HG03432 (cell line): ENCODE data around the gene PDC.

Source experiments
- ATAC-seq: cut with Tn5 transposase; IDR thresholded peaks from one replicate; pipeline ENCODE4 v1.9.1; 2021; ENCODE audit warnings: mild to moderate bottlenecking, moderate library complexity; ENCODE audit not compliant: unreplicated experiment

PDC gene

GRCh38 chr1:186461014-186461413 lies at the start of gene PDC:
Gene PDC, minus strand, starts transcription at chr1:186461114. Its CDS starts 11,655 bp downstream, at chr1:186449459.
- ATAC-seq, result no peak

DNA sequence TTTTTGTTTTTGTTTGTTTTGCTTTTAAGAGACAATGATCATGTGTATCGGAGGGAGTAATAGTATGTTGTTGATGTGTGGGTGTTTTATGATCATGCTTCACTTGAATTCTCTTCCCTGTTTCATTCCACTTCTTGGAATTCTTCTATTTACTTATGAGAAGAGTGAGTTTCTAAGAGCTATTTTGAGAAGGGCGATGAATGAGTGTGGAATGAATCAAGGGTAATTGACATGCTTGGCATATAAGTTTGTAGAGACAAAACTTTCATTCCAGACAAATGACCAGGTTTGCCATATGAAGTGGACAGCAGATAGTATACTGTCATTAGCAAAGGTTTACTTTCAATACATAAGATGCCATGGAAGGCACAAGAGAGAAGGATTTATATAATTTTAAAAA lies 42.3 kb upstream of the PDC start:
- ATAC-seq, result no peak

- peak; percentile 40 for ATAC-seq
Measured at GRCh38 chr1:186502087-186502486, 41.2 kb upstream of the PDC start.

DNA sequence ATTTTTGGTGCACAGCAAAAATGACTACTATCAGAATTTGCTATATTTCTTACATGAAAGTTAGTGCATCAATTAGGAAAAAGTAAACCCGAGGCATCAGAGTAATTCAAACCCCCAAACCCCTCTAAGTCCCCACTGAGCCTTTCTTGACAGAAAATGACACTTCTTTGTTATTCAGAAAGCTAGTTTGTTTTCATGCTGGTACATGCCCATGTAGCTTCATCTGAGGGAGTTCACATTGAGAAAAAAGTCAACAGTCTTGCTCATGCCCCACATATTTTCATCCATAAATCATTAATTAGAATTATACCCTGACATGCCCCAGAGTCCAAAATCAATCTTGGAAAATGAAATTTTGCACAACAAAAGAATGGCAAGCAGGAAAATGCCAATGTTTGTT lies 39.9 kb upstream of the PDC start:
- no peak for ATAC-seq

- ATAC-seq, result no peak
Measured at GRCh38 chr1:186499571-186499970, 38.7 kb upstream of the PDC start.

- no peak for ATAC-seq
Measured at GRCh38 chr1:186498695-186499389, 37.9 kb upstream of the PDC start.

- no peak for ATAC-seq
Measured at GRCh38 chr1:186498071-186498470, 37.2 kb upstream of the PDC start.

- peak; percentile 71 for ATAC-seq
Measured at GRCh38 chr1:186497651-186498050, 36.7 kb upstream of the PDC start.

DNA sequence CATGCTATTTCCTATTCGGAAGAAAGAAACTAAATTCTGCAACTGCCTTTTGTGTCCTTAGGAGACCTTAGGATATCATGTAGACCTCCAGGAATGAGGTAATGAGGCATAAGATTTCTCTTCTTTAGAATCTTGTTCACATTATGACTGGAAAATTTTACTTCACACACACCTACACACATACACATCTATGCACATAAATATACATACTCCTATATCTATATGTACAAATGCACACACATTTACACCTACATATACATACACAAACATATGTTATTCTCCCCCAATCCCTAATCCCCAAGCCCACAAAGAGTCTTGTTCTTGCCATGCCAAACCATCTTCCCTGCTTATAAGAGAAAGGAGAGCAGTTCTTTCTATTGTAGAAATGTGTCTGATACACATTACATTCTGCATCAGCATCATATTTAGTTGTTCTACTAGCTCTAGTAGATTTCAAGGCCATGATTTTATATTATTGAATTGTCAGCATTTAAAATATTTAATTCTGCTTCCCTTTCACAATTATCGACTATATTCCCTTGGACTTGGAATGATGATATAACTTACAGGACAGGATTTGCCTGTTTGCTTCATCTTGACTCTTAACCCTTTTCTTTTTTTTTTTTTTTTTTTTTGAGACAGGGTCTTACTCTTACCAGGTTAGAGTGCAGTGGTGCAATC lies 35.4 kb upstream of the PDC start:
- ATAC-seq, result no peak

DNA sequence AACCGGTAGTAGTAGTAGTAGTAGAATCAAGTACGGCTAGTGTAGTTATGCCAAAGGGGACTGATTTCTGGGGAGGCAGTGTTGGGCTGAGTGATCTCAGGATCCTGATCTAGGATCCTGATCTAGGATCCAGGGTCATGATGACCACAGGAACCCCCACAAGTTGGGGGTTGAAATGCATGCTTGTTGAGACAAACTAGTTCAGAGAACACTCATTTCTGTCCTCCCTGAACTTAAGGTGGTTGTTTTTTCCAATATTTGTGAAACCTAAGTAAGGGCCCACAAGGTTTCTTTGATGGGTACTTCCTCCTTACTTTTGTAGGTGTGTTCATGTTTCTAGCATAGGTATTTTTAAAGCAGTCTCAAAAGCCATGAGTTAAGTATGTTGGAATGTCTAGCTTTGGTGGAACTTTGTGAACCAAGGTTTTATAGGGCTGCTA lies 33.9 kb upstream of the PDC start:
- no peak for ATAC-seq

GRCh38 chr1:186492531-186493291 lies 31.8 kb upstream of the PDC start:
- no peak for ATAC-seq

DNA sequence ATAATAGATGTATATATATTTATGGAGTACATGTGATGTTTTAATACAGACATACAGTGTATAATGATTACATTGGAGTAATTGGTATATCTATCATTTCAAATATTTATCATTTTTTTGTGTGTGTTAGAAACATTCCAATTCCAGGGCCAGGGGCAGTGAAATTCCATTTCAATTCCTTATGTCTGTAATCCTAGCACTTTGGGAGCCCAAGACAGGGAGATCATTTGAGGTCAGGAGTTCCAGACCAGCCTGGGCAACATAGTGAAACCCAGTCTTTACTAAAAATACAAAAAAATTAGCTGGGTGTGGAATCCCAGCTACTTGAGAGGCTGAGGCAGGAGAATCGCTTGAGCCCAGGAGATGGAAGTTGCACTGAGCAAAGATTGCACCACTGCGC lies 30.4 kb upstream of the PDC start:
- ATAC-seq, result no peak

- no peak for ATAC-seq
Measured at GRCh38 chr1:186487163-186487562, 26.2 kb upstream of the PDC start.

DNA sequence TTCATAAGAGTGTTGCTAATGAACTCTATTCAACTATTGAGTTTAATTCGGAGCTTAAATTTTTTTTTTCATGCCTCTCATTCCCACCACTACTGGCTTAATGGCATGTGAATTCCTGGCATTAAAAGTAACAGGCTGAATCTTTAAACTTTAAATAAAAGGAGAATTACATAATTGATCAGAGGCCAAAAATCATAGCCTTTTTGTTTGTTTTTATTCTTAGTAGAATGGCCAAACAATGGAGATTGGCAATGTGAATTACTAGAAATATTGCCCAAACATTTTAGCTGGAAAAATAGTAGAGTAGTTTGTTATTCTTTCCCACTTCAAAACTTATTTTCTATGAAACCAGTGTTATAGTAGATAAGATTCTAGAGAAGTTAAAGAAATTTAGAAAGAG lies 25.1 kb upstream of the PDC start:
- no peak for ATAC-seq

GRCh38 chr1:186483561-186483960 lies 22.6 kb upstream of the PDC start:
- no peak for ATAC-seq

- peak; percentile 75 for ATAC-seq
Measured at GRCh38 chr1:186482661-186483255, 21.8 kb upstream of the PDC start.

- no peak for ATAC-seq
Measured at GRCh38 chr1:186481303-186481888, 20.5 kb upstream of the PDC start.

- no peak for ATAC-seq
Measured at GRCh38 chr1:186479162-186479561, 18.2 kb upstream of the PDC start.

DNA sequence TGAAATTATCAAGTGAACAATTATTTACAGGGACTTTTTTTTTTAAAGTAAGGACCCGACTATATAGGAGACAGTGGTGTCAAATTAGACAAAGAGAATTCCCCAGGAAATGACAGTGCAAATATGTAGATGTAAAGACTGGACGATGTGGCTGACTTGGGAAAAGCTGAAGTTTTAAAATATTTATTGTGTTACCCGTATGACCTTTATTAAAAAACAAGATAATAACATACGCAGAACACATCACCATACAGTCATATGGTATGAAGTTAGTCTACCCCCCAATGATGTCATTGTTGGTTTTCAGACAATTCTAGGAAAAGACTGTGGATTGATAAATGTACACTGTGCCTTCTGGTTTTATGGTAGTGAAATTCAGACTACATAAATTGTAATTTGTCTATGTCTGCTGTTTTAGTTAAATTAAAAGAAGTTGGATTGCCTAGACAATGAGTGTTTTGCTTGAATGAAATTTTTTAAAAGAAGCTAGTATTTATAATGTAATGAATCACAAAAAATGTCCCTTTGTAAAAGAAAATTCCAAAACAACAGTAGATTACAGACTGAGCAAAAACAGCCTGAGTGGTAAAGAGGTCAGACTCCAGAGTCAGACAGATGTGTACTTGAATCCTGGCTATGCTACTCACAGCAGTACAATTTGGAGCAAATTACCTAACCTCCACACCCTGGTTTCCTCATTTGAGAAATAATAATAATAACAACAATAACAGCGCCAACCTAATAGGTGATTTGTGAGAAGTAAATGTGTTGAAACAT lies 15.5 kb upstream of the PDC start:
- ATAC-seq, result no peak

DNA sequence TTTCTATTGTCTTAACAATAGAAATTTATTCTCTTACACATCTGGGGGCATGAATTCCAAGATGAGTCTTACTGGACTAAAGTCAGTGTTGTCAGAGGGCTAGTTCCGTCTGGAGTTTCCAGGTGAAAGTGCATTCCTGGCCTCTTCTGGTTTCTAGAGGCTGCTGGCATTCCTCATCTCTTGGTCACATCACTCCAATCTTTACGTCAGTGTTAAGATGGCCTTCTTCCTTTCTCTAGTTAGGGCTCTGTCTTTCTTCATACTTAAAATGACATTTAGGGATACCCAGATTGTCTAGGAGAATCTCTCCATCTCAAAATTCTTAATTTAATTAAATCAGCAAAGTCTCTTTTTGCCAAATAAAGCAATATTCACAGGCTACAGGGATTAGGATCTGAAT lies 13.3 kb upstream of the PDC start:
- no peak for ATAC-seq
